K562 (cell line): ENCODE measurements around the gene RXYLT1. TPM values are rescaled to one million over a fixed set of nuclear protein-coding genes. Genes with fewer than 3 reads are reported as not detected.

Experiments
- ATF1 ChIP-seq, 2 experiments: fragments of 450-650 bp in 1 of 2; IDR thresholded peaks; 2 replicates each; pipeline ENCODE4 v1.6.1; 2016; ENCODE audit warnings: missing compliant biosample characterization in 1 of 2, missing genetic modification characterization in 1 of 2
- ELF2 ChIP-seq: fragments of 250-450 bp; sonication (Bioruptor Pico); IDR thresholded peaks from 2 replicates; pipeline ENCODE4 v1.5.0; 2021; ENCODE audit warnings: mild to moderate bottlenecking
- ETV5 ChIP-seq: sonication (generic); formaldehyde crosslinking; IDR thresholded peaks from 2 replicates; pipeline ENCODE4 v1.4.0; 2020; ENCODE audit warnings: low read depth, mild to moderate bottlenecking, missing genetic modification reagents
- FOXP1 ChIP-seq: sonication (generic); formaldehyde crosslinking; IDR thresholded peaks from 2 replicates; pipeline ENCODE4 v1.8.0; 2022; ENCODE audit warnings: mild to moderate bottlenecking, missing genetic modification reagents
- NONO ChIP-seq, 2 experiments: fragments of 200-400 bp in 1 of 2; fragments of 450-650 bp in 1 of 2; formaldehyde crosslinking in 1 of 2; IDR thresholded peaks; 2 replicates each; pipeline ENCODE4 v1.6.1; 2017; ENCODE audit warnings: low read depth in 2 of 2, mild to moderate bottlenecking in 2 of 2, moderate library complexity in 2 of 2, low read length in 1 of 2
- PML ChIP-seq: IDR thresholded peaks from 2 replicates; pipeline ENCODE4 v1.6.1; 2012; ENCODE audit warnings: low read length, inconsistent platforms
- POLR2G ChIP-seq: fragments of 200-400 bp; formaldehyde crosslinking; IDR thresholded peaks from 2 replicates; pipeline ENCODE4 v1.6.1; 2017; ENCODE audit warnings: low read depth, mild to moderate bottlenecking, antibody characterized with exemption, low read length, moderate library complexity
- POLR2H ChIP-seq: IDR thresholded peaks from 2 replicates; pipeline ENCODE4 v1.6.1; 2016; ENCODE audit warnings: missing genetic modification characterization, low read depth, mild to moderate bottlenecking, control low read depth, missing compliant biosample characterization, moderate library complexity
- SIN3A ChIP-seq, 2 experiments: fragments of 150-350 bp in 1 of 2; IDR thresholded peaks; 2 replicates each; pipeline ENCODE4 v1.6.1; 2011 to 2016; ENCODE audit warnings: borderline replicate concordance in 2 of 2, low read depth in 2 of 2, low read length in 2 of 2, mild to moderate bottlenecking in 2 of 2, moderate library complexity in 2 of 2; ENCODE audit not compliant: control insufficient read depth in 1 of 2
- TAF9B ChIP-seq: fragments of 450-650 bp; IDR thresholded peaks from 2 replicates; pipeline ENCODE4 v1.6.1; 2018; ENCODE audit warnings: mild to moderate bottlenecking; ENCODE audit not compliant: partially characterized antibody
- TOE1 ChIP-seq, 2 experiments: fragments of 450-650 bp in 1 of 2; sonication (generic) in 1 of 2; formaldehyde crosslinking in 1 of 2; IDR thresholded peaks; 2 replicates each; pipeline versions ENCODE4 v1.7.1 to v1.8.0; 2016 to 2022; ENCODE audit warnings: borderline replicate concordance in 2 of 2, mild to moderate bottlenecking in 2 of 2, antibody characterized with exemption in 1 of 2, inconsistent platforms in 1 of 2, low read depth in 1 of 2, missing genetic modification reagents in 1 of 2, moderate library complexity in 1 of 2
- ZMIZ1 ChIP-seq, 2 experiments: fragments of 150-350 bp in 1 of 2; IDR thresholded peaks; 2 replicates each; pipeline ENCODE4 v1.6.1; 2012 to 2016; ENCODE audit warnings: low read depth in 2 of 2, low read length in 2 of 2, mild to moderate bottlenecking in 1 of 2, moderate library complexity in 1 of 2
- ZNF77 ChIP-seq: fragments of 250-450 bp; sonication (Bioruptor Pico); IDR thresholded peaks from 2 replicates; pipeline ENCODE4 v1.5.0; 2020
- polyA plus RNA-seq, 8 experiments: library from polyadenylated mRNA; depleted of rRNA in 4 of 8; stranded (reverse) in 5 of 8; unstranded in 3 of 8; fragments of >200 nt; fragmentation: Nextera tagmentation in 2 of 8; fragmentation: Illumina TruSeq in 1 of 8; extraction: Ambion mirVana in 2 of 8; extraction: Trizol in 1 of 8; gene quantifications; 2 replicates each; pipeline versions ENCODE4 v1.2.1 to v1.2.3, GENCODE V29; 2011 to 2014; ENCODE audit warnings: inconsistent platforms in 1 of 8, missing spikeins in 1 of 8
- total RNA-seq, 7 experiments: library from RNA; depleted of rRNA in 6 of 7; stranded (reverse); fragments of >200 nt in 6 of 7; fragmentation: Illumina TruSeq in 2 of 7; extraction: Trizol in 2 of 7; gene quantifications; 2 replicates each; pipeline versions ENCODE4 v1.2.1 to v1.2.3, GENCODE V29; 2011 to 2021; ENCODE audit warnings: low replicate concordance in 1 of 7
- TF ChIP-seq, protein P1 (sequence below): fragments of 450-650 bp; IDR thresholded peaks from 2 replicates; pipeline ENCODE4 v1.7.1; 2018; ENCODE audit warnings: mild to moderate bottlenecking, low read depth; ENCODE audit not compliant: partially characterized antibody
- TF ChIP-seq, protein P2 (sequence below): fragments of 250-450 bp; sonication (Bioruptor Pico); IDR thresholded peaks from 2 replicates; pipeline ENCODE4 v1.8.0; 2021; ENCODE audit warnings: borderline replicate concordance, mild to moderate bottlenecking, moderate library complexity; ENCODE audit not compliant: poor library complexity, severe bottlenecking
- TF ChIP-seq, protein P3 (sequence below): sonication (generic); formaldehyde crosslinking; IDR thresholded peaks from 2 replicates; pipeline ENCODE4 v1.8.1; 2022; ENCODE audit warnings: missing genetic modification reagents

Gene RXYLT1
- total and polyA plus RNA-seq, 9 of the 15 experiments (the other 6 are each of a cell fraction or from before 2014, with no cell fraction given): 6.7 to 26.5 (median 20.9) TPM

- TF ChIP-seq, protein P1, sequence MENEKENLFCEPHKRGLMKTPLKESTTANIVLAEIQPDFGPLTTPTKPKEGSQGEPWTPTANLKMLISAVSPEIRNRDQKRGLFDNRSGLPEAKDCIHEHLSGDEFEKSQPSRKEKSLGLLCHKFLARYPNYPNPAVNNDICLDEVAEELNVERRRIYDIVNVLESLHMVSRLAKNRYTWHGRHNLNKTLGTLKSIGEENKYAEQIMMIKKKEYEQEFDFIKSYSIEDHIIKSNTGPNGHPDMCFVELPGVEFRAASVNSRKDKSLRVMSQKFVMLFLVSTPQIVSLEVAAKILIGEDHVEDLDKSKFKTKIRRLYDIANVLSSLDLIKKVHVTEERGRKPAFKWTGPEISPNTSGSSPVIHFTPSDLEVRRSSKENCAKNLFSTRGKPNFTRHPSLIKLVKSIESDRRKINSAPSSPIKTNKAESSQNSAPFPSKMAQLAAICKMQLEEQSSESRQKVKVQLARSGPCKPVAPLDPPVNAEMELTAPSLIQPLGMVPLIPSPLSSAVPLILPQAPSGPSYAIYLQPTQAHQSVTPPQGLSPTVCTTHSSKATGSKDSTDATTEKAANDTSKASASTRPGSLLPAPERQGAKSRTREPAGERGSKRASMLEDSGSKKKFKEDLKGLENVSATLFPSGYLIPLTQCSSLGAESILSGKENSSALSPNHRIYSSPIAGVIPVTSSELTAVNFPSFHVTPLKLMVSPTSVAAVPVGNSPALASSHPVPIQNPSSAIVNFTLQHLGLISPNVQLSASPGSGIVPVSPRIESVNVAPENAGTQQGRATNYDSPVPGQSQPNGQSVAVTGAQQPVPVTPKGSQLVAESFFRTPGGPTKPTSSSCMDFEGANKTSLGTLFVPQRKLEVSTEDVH: peak; percentile 50
- TF ChIP-seq POLR2H (tag) (peak; percentile 17; the same call in 1 of the 2 replicates), NONO (IDR thresholded peaks at IDR 0.05; ENCODE audit: low read depth in 2 of 2, low read length in 1 of 2) (peak; percentile 20 to 68; a peak in 2 of 4 replicates), ATF1 (CRISPR knock-in tag; IDR thresholded peaks at IDR 0.05) (no peak), ATF1 (tag; IDR thresholded peaks at IDR 0.05) (peak; percentile 74), PML (peak; percentile 62), ETV5 (CRISPR knock-in tag) (0 out of 2 replicates have a peak, but pooled peaks have one; percentile 20), SIN3A (IDR thresholded peaks at IDR 0.05; ENCODE audit: borderline replicate concordance in 2 of 2, control insufficient read depth in 1 of 2, low read depth in 2 of 2, low read length in 2 of 2) (peak; percentile 68 to 93; a peak in 3 of 4 replicates), TAF9B (peak; percentile 14), ELF2 (CRISPR knock-in tag) (peak; percentile 37; the same call in 1 of the 2 replicates), FOXP1 (no peak), POLR2G (peak; percentile 94), ZMIZ1 (IDR thresholded peaks at IDR 0.05; ENCODE audit: low read depth in 2 of 2, low read length in 2 of 2) (no peak), TOE1 (IDR thresholded peaks at IDR 0.05; ENCODE audit: borderline replicate concordance) (peak; percentile 75; the same call in 1 of the 2 replicates), TOE1 (CRISPR knock-in tag; IDR thresholded peaks at IDR 0.05; ENCODE audit: borderline replicate concordance, low read depth) (no peak), ZNF77 (CRISPR knock-in tag) (no peak)
- TF ChIP-seq, protein P2, sequence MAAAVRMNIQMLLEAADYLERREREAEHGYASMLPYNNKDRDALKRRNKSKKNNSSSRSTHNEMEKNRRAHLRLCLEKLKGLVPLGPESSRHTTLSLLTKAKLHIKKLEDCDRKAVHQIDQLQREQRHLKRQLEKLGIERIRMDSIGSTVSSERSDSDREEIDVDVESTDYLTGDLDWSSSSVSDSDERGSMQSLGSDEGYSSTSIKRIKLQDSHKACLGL: peak; percentile 82
- TF ChIP-seq, protein P3, sequence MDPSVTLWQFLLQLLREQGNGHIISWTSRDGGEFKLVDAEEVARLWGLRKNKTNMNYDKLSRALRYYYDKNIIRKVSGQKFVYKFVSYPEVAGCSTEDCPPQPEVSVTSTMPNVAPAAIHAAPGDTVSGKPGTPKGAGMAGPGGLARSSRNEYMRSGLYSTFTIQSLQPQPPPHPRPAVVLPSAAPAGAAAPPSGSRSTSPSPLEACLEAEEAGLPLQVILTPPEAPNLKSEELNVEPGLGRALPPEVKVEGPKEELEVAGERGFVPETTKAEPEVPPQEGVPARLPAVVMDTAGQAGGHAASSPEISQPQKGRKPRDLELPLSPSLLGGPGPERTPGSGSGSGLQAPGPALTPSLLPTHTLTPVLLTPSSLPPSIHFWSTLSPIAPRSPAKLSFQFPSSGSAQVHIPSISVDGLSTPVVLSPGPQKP (CRISPR knock-in tag): no peak
Measured at GRCh38 chr12:63779498-63780481, at the start of gene RXYLT1 (continued).
